ENCODE data around the gene TMEM236.
A peak's percentile ranks its signal among the peaks of the same experiment; 100 is the strongest.

The TMEM236 gene

DNA sequence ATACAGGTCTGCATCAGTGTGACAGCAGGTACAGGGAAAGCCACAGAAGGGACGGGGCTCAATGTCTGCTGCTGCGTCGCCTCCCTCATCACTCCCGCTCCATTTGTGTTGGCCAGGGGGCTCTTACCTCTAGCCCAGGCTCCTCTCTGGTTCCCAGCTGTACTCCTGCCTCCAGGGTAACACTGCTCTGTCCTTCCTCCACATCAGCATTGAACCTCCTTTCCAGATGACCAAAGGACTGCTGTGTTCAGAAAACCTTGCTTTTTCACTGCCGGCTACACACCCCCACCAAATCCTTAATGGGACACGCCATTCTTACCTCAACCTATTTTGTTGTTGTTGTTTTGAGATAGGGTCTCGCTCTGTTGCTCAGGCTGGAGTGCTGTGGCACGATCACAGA is 2.1 kb upstream of the TMEM236 start:
- TF ChIP-seq, protein P1, sequence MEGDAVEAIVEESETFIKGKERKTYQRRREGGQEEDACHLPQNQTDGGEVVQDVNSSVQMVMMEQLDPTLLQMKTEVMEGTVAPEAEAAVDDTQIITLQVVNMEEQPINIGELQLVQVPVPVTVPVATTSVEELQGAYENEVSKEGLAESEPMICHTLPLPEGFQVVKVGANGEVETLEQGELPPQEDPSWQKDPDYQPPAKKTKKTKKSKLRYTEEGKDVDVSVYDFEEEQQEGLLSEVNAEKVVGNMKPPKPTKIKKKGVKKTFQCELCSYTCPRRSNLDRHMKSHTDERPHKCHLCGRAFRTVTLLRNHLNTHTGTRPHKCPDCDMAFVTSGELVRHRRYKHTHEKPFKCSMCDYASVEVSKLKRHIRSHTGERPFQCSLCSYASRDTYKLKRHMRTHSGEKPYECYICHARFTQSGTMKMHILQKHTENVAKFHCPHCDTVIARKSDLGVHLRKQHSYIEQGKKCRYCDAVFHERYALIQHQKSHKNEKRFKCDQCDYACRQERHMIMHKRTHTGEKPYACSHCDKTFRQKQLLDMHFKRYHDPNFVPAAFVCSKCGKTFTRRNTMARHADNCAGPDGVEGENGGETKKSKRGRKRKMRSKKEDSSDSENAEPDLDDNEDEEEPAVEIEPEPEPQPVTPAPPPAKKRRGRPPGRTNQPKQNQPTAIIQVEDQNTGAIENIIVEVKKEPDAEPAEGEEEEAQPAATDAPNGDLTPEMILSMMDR (IDR thresholded peaks at IDR 0.05; ENCODE audit: extremely low read depth, insufficient read depth, missing control alignments), result no peak
- in situ Hi-C loops (cut with MboI; ENCODE audit: low pct_unique_long_range_greater_than_20kb, low sequenced_read_pairs, unreplicated experiment), result no loop called here
- DNase-seq (ENCODE audit: low spot score), result no peak

DNA sequence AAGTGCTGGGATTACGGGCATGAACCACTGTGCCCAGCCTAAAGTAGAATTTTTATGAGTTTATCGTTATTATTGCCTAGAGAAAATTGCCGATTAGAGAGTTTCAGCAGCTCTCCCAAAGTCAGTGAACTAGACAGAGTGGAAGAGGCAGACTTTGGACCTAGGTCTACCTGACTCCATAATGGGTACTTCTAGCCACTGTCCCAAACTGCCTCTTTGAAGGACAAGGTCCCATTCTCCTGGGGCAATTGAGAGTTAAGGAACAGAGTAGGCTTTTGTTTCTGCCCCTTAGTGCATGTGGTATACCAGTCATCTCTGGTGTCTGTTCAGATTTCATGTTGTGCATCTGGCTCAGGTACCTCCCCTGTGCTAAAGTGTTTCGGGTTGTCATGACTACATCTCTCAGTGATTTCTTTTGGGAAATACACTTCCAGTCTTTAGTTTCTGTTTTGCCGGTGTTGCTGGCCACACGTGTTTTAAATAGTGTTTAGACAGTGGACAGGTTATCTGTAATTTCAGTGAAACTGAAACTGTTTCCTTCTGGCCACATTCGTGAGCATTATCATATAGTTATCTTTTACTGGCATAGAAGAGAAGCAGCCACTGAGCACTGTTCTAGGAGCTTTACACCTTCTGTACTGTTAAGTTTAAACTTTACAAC is 4.7 kb downstream of the TMEM236 start:
- DNase-seq (ENCODE audit: low spot score), result peak; percentile 76
- TF ChIP-seq, protein P1 (IDR thresholded peaks at IDR 0.05; ENCODE audit: extremely low read depth, insufficient read depth, missing control alignments), result no peak
- in situ Hi-C loops (cut with MboI; ENCODE audit: low pct_unique_long_range_greater_than_20kb, low sequenced_read_pairs, unreplicated experiment), result no loop called here

DNA sequence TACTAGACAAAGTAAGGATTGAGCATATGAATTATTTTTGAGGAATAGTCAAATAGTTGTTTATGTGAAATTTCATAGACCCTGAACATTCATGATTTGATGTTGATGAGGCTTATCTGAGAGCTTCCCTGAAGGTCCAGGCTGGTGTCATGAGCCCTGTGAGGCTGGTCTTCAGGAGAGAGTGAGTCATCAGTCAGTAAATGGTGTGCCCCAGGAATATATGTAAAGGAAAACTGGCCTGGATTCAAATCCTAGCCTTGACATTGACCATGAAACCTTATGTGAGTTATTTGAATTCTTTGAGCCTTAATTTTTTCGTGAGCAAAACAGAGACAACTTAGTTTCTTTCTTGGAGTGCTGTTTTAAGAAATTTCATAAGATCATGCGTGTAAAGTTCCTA is 6.2 kb downstream of the TMEM236 start:
- TF ChIP-seq, protein P1 (IDR thresholded peaks at IDR 0.05; ENCODE audit: extremely low read depth, insufficient read depth, missing control alignments), result no peak
- no peak for DNase-seq (ENCODE audit: low spot score)
- in situ Hi-C loops (cut with MboI; ENCODE audit: low pct_unique_long_range_greater_than_20kb, low sequenced_read_pairs, unreplicated experiment), result no loop called here

DNA sequence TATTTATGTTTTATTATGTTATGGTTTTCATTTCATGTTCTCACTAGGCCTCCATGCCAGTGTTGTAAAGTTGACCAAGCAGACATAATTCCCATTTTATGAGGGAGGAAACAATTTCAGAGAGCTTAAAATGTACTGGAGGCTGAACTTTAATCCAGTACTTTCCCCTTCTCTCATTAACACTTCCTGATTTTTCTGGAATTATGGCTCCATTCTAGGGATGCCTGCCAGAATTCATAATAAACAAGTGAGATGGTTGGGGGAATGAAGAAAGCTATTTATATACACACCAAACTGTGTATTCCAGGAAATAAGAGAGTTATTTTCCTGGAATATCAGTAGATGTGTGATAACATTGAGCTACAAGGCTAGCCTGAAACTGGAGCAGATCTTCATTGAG is 6.9 kb downstream of the TMEM236 start:
- in situ Hi-C loops (cut with MboI; ENCODE audit: low pct_unique_long_range_greater_than_20kb, low sequenced_read_pairs, unreplicated experiment), result no loop called here
- no peak for DNase-seq (ENCODE audit: low spot score)
- TF ChIP-seq, protein P1 (IDR thresholded peaks at IDR 0.05; ENCODE audit: extremely low read depth, insufficient read depth, missing control alignments), result no peak

DNA sequence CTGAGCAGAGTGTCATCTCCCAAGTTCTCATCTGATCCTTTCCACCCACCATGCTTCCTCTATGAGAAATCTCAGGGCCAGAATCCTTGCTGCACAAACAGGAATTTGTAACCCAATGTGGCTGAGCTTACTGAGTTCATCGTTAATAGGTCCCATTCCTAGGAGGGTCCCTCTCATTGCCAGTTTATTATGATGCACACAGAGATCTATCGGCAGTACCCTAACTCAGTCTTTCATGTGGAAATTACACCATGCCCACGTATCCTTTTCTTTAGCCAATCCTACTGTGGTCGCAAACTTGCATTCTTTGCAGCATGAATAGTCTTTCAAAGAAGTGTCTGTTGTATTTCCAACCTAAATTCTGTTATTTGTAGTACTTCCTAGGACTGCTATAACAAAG is 12.1 kb downstream of the TMEM236 start:
- in situ Hi-C loops (cut with MboI; ENCODE audit: low pct_unique_long_range_greater_than_20kb, low sequenced_read_pairs, unreplicated experiment), result no loop called here
- DNase-seq (ENCODE audit: low spot score), result no peak
- TF ChIP-seq, protein P1 (IDR thresholded peaks at IDR 0.05; ENCODE audit: extremely low read depth, insufficient read depth, missing control alignments), result no peak

DNA sequence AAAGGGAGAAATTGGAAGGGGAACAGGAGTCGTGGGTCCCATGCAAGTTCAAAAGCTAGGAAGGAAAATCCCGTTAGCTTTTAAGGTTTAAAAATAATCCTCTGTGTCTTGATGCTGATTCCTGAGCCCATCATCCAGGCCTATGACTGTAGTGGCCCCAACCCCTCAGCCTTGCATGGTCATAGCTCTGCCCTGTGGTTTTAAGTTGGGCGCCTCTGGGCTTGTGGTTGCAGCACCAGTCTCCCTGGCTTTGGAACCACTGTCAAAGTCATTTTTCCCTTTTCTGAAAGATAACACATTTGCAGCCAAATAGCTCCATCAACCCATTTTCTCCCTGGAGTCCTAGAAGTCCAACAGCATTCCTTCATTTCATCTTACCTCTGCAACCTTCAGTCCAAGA is 13.6 kb downstream of the TMEM236 start:
- DNase-seq (ENCODE audit: low spot score), result no peak
- TF ChIP-seq, protein P1 (IDR thresholded peaks at IDR 0.05; ENCODE audit: extremely low read depth, insufficient read depth, missing control alignments), result no peak
- in situ Hi-C loops (cut with MboI; ENCODE audit: low pct_unique_long_range_greater_than_20kb, low sequenced_read_pairs, unreplicated experiment), result no loop called here
